Breast epithelium (tissue), 4 donors: Measurements from ENCODE around the gene MIEN1. TPM values are rescaled to one million over a fixed set of nuclear protein-coding genes. Genes with fewer than 3 reads are reported as not detected.
"Not testable (repeated sequence)": the region's sequence is repeated elsewhere in the genome, so short reads cannot be mapped to it uniquely, and the experiment has no call there.

Source experiments
- DNase-seq, 2 donors: peaks; one replicate each; pipeline ENCODE4 v3.0.0-alpha.2; 2019; ENCODE audit warnings: low spot score in 2 of 2
- H3K27ac ChIP-seq, 2 donors: fragments of 200-600 bp; sonication (generic) in 1 of 2; one replicate each; pipeline ENCODE4 v1.5.1; 2016 to 2019; ENCODE audit warnings: mild to moderate bottlenecking in 1 of 2
- H3K27me3 ChIP-seq, 2 donors: fragments of 200-600 bp; sonication (generic) in 1 of 2; one replicate each; pipeline versions ENCODE4 v1.5.1 to v1.6.0; 2017 to 2019; ENCODE audit warnings: control low read depth in 1 of 2, mild to moderate bottlenecking in 1 of 2
- H3K36me3 ChIP-seq: fragments of 200-600 bp; one replicate; pipeline ENCODE4 v1.5.1; 2019
- H3K4me1 ChIP-seq, 2 donors: fragments of 200-600 bp; sonication (generic); one replicate each; pipeline ENCODE4 v1.5.1; 2016 to 2019; ENCODE audit warnings: control low read depth in 1 of 2
- H3K4me3 ChIP-seq, 3 donors: fragments of 200-600 bp; sonication (generic); 1 replicate in 2 of 3; 2 replicates in 1 of 3; pipeline ENCODE4 v1.5.1; 2016 to 2019; ENCODE audit warnings: mild to moderate bottlenecking in 3 of 3, moderate library complexity in 2 of 3
- H3K9me3 ChIP-seq, 2 donors: fragments of 200-600 bp; sonication (generic) in 1 of 2; one replicate each; pipeline ENCODE4 v1.5.1; 2016 to 2019; ENCODE audit warnings: control low read depth in 1 of 2
- CTCF ChIP-seq, 3 donors: fragments of 450-650 bp; IDR thresholded peaks; one replicate each; pipeline ENCODE4 v1.5.1; 2016 to 2017; ENCODE audit warnings: antibody characterized with exemption in 3 of 3, mild to moderate bottlenecking in 3 of 3, moderate library complexity in 3 of 3
- POLR2A ChIP-seq: fragments of 450-650 bp; IDR thresholded peaks from one replicate; pipeline ENCODE4 v1.6.1; 2016; ENCODE audit warnings: antibody characterized with exemption, mild to moderate bottlenecking, moderate library complexity
- POLR2AphosphoS5 ChIP-seq, 3 donors: sonication (generic); formaldehyde crosslinking; IDR thresholded peaks; one replicate each; pipeline ENCODE4 v1.6.1; 2017; ENCODE audit warnings: antibody characterized with exemption in 3 of 3
- intact Hi-C: fragments of 100-400 bp; cut with DNase I; formaldehyde crosslinking; loops from one replicate; pipeline ENCODE4 v1.15.1; 2023; ENCODE audit warnings: low total_unique reads
- total RNA-seq, 3 donors: library from RNA; depleted of rRNA; stranded (reverse); fragments of >200 nt; gene quantifications; one replicate each; pipeline ENCODE4 v1.1.0, GENCODE V29; 2016

MIEN1 gene
- total RNA-seq, 3 donors from 2014 or later: 50.7 to 68.2 (median 61.6) TPM

GRCh38 chr17:39726617-39727016, 3.7 kb downstream of the MIEN1 start:
- Histone ChIP-seq H3K9me3 (no peaks in the 10 kb centered on the region), H3K27me3 (no peaks in the 10 kb centered on the region), H3K4me1 (peaks cover 4 to 10% of the 10 kb centered on the region in 2 donors), H3K4me3 (no peak overlapping the region), H3K36me3 (no peaks in the 10 kb centered on the region), H3K27ac (no peak overlapping the region)
- DNase-seq: no peak
- intact Hi-C loops: no loop called here
- TF ChIP-seq CTCF (IDR thresholded peaks at IDR 0.05): no peak
- TF ChIP-seq POLR2A: no peak

GRCh38 chr17:39725923-39726322, 4.4 kb downstream of the MIEN1 start:
- H3K36me3 ChIP-seq, H3K27me3 ChIP-seq, H3K4me3 ChIP-seq, H3K9me3 ChIP-seq, DNase-seq, intact Hi-C loops, H3K27ac ChIP-seq: not testable (repeated sequence)
- peaks cover 4 to 10% of the 10 kb centered on the region in 2 donors for H3K4me1 ChIP-seq

- no peak for TF ChIP-seq CTCF (IDR thresholded peaks at IDR 0.05)
- TF ChIP-seq POLR2A: no peak
- no peak for TF ChIP-seq POLR2AphosphoS5 (IDR thresholded peaks at IDR 0.05)
- no peaks in the 10 kb centered on the region for H3K9me3 ChIP-seq
- peaks cover 4 to 9% of the 10 kb centered on the region in 2 donors for H3K4me1 ChIP-seq
- no peak for DNase-seq
- intact Hi-C loops: no loop called here
- no peak overlapping the region for H3K4me3 ChIP-seq
- H3K27me3 ChIP-seq: no peaks in the 10 kb centered on the region
- H3K27ac ChIP-seq: no peak overlapping the region
- H3K36me3 ChIP-seq: no peaks in the 10 kb centered on the region
Measured at GRCh38 chr17:39724731-39725130, 5.6 kb downstream of the MIEN1 start.

GRCh38 chr17:39722965-39723848, 7.1 kb downstream of the MIEN1 start:
- TF ChIP-seq CTCF (IDR thresholded peaks at IDR 0.05) (no peak), POLR2AphosphoS5 (IDR thresholded peaks at IDR 0.05) (no peak), POLR2A (no peak)
- intact Hi-C loops: no loop called here
- H3K36me3 ChIP-seq: no peaks in the 10 kb centered on the region

GRCh38 chr17:39722104-39722503, 8.2 kb downstream of the MIEN1 start:
- H3K9me3 ChIP-seq: no peaks in the 10 kb centered on the region
- H3K4me3 ChIP-seq: no peak overlapping the region
- no peak for TF ChIP-seq POLR2A
- no peak for TF ChIP-seq CTCF (IDR thresholded peaks at IDR 0.05)
- no peak for TF ChIP-seq POLR2AphosphoS5 (IDR thresholded peaks at IDR 0.05)
- peaks cover 0 to 1% of the 10 kb centered on the region in 2 donors for H3K4me1 ChIP-seq
- no peak overlapping the region for H3K27ac ChIP-seq
- no peaks in the 10 kb centered on the region for H3K27me3 ChIP-seq
- DNase-seq: no peak
- intact Hi-C loops: no loop called here
- H3K36me3 ChIP-seq: no peaks in the 10 kb centered on the region

More at GRCh38 chr17:39722965-39723848, 7.1 kb downstream of the MIEN1 start:
- H3K4me3 ChIP-seq: no peak overlapping the region
- H3K27me3 ChIP-seq: no peaks in the 10 kb centered on the region
- DNase-seq: no peak
- no peaks in the 10 kb centered on the region for H3K4me1 ChIP-seq
- no peaks in the 10 kb centered on the region for H3K9me3 ChIP-seq
- peak overlapping the region; percentile 19 to 48 for H3K27ac ChIP-seq
